Brain pericyte (primary cell): ENCODE results near the gene LMF2.
"Not testable (repeated sequence)": the region's sequence is repeated elsewhere in the genome, so short reads cannot be mapped to it uniquely, and the experiment has no call there.

ENCODE experiments used
- DNase-seq: peaks from one replicate; pipeline ENCODE4 v3.0.0-alpha.2; 2012; ENCODE audit warnings: low read depth, low spot score

The LMF2 gene

DNA sequence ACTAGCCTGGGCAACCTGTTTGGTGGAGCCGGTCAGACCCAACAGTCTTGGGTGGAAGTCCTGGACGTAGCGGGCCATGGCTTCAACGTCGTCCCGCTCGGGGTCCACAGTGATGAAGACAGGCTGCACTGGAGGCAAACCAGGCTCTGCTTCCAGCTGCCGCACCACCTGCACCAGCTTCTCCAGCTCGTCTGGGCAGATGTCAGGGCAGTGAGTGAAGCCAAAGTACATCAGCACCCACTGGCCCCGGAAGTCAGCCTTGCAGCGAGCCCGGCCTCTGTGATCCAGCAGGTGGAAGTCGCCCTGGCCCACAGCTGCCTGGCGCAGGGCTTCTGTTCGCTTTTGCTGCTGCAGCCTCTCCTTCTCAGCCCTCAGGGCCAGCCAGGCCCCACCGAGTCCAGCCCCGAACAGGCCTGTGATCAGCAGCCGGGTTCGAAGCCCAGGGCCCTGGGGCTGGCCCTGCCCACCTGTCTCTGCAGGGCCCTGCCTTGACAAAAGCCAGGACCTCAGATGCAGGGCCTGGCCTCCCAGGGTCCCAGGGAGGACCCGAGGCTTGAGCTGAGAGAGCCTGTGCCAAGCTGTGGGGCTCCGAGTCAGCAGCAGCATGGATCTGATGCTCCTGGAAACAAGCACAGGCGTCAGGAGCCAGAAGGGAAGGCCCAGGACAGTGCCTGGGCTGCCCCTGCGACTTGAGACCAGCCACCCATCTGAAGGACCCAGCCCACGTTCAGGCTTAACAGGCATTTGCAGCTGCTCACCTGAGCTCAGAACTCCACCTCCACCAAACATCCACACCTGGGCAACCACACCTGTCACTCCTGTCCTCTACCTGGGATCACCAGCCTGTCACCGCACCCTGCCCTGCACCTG, 16.5 kb upstream of the LMF2 start:
- DNase-seq: no peak

DNA sequence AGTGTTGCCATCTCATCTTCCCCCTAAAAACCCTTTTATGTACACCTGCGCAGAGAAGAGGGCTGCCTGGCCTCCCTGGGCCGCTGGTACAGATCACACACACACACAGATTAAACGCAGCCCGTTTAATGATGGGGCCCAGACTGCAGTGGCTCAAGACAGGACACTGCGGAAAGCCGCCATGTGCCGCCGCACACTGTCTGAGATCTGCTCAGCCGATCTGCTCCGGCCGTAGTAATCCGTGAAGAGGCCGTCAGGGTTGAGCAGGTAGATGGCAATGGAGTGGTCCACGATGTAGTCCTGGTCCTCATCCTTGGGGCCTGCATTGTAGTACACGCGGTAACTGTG, 15.9 kb upstream of the LMF2 start:
- no peak for DNase-seq

DNA sequence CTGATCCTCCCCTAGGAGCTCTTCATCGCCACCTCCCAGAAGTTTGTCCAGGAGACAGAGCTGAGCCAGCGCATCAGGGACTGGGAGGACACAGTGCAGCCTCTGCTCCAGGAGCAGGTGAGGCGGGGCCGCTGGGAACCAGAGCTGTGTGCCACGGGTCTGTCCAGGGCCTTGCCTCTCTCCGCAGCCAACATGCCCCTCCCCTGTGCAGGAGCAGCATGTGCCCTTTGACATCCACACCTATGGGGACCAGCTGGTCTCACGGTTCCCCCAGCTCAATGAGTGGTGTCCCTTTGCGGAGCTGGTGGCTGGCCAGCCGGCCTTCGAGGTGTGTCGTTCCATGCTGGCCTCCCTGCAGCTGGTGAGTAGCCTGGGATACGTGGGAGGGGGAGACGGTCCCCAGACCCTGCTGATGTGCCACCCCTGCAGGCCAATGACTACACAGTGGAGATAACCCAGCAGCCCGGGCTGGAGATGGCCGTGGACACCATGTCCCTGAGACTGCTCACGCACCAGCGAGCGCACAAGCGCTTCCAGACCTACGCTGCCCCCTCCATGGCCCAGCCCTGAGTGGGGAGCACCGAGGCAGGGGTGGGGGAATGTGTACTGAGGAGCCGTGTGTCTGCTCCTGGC, 15.4 kb upstream of the LMF2 start:
- DNase-seq: no peak

DNA sequence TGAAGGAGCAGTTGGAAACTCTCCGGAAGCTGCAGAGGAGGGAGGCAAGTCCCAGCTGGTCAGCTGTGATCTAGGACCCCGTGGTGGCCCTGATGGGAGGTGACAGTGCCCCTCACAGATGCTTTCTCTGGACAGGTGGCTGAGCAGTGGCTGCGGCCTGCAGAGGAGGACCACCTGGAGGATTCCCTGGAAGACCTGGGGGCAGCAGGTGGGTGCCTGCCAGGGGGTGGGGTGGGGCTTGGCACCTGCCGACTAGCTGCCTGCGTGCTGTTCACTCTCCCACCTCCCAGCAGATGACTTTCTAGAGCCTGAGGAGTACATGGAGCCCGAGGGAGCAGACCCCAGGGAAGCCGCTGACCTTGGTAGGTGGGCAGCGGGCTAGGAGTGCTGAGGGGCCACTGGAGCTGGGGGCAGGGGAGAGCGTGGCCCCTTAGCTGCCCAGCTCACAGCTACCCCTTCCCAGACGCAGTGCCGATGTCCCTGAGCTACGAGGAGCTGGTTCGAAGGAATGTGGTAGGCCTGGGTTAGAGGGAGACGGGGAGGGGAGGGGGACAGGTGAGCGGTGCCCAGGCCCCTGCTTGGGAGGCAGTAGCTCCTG, 14.8 kb upstream of the LMF2 start:
- DNase-seq: no peak

DNA sequence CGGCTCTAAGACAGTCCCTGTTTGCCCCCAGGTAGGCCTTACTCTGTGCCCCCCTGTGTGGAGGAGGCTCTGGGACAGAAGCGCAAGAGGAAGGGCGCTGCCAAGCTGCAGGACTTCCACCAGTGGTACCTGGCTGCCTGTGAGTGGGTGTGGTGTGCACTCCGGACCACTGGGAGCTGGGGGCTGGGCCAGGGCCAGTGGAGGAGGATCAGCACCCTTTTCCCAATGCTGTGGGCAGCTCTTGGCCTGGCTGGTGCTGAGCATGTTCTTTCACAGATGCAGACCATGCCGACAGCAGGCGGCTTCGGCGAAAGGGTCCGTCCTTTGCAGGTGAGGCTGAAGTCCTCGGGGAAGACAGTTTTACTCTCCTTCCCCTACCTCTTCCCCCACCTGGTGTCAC, 14.2 kb upstream of the LMF2 start:
- DNase-seq: no peak

DNA sequence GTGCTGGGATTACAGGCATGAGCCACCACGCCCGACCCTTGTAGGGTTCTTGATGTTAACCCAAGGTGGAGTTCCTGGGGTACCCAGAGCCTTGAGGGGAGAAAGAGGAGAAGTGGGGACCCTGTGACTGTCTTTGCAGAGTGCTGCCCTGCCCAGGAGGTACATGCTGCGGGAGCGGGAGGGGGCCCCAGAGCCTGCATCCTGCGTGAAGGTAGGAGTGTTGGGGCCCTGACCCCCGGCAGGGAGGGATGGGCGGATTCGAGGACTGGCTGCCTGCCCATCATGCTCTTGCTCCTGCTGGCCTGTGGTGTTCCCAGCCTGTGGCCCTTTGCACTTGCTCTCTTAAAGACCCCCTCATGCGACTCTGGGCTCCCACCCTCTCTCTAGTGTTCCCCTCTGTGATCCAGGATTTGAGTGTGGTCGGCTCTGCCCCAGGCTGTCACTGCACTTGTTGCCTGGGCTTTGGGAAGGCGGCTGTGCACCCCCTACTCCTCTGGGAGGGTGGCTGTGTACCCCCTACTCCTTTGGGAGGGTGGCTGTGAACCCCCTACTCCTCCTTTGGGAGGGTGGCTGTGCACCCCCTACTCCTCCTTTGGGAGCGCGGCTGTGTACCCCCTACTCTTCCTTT, 13.4 kb upstream of the LMF2 start:
- no peak for DNase-seq

DNA sequence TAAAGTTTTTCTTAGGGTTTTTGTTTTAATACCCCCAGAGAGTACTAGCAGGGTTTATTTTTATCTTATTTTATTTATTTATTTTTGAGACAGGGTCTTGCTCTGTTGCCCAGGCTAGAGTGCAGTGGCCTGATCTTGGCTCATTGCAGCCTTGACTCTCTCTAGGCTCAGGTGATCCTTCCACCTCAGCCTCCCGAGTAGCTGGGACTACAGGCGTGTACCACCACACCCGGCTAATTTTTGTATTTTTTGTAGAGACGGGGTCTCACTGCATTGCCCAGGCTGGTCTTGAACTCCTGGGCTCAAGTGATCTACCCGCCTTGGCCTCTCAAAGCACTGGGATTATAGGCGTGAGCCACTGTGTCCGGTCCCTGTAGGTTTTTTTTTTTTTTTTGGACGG, 12.7 kb upstream of the LMF2 start:
- not testable (repeated sequence) for DNase-seq

DNA sequence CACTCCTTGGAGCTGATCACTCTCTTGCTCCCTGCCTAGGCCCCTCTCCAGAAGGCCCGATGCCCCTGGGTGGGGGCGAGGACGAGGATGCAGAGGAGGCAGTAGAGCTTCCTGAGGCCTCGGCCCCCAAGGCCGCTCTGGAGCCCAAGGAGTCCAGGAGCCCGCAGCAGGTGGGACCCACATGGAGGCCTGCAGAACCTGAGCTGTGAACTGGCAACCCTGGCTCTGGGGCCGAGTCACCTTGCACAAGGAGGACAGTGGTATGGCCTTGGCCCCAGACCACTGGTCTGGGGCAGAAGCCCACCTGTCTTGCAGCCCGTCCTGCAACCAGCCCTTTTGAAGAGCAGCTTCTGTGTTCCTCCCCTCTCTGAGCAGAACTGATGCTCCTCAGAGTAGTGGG, 11.6 kb upstream of the LMF2 start:
- no peak for DNase-seq

DNA sequence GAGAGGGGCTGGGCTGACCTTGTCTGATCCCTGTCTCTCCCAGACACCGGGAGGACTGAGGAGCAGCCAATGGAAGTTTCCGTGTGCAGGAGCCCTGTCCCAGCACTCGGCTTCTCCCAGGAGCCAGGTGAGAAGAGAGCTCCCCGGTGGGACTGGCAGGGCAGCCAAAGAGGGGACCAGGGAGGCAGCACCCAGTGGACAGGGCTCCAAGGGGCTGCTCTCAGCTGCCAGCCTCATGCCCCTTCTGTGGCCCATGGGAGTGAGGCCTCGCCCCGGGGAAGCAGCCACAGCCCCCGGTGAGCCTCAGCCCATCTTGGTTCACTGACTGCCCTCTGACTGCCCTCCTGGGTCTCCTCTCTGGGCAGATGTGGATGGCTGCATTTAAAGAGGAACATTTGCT, 11.1 kb upstream of the LMF2 start:
- DNase-seq: no peak

DNA sequence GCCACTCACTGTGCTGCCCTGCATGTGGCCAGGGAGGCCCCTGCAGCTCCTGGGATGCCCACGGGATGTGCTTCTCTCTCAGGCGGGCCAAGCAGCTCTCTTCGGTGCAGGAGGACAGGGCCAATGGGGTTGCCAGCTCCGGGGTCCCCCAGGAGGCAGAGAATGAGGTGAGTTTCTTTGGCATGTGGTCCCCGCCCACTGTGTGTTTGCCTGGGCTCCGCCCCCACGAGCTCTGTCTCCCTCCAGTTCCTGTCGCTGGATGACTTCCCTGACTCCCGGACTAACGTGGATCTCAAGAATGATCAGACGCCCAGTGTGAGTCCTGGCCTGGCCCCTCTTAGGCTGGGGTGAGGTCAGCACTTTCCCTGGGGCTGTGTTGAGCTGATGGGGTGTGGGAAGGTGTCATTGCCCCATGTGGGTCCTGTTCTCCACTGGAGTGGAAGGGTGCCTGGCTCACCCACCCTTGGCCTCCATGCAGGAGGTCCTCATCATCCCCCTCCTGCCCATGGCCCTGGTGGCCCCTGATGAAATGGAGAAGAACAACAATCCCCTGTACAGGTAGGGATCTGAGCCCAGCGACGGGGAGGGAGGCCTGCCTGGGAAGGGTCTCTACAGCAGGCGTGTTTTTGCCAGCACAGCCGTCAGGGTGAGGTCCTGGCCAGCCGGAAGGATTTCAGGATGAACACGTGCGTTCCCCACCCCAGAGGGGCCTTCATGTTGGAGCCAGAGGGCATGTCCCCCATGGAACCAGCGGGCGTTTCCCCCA, 10.2 kb upstream of the LMF2 start:
- no peak for DNase-seq

DNA sequence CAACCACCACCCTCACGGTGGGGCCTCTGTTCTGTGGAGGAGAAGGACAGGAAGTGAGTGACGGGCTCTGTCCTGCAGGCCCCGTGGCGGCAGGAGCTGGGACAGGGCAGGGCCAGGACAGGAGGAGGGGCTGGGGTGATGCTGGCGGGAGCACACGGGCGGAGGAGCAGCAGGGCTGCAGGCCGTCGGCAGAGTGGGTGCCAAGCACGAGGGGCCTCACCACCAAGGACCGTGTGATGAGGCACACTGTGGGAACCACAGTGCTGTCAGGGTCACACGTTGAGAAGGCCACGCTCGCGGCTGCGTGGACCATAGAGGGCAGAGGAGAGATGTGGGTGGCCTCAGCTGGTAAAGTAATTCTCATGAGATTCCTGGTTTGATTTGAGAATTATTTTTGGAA, 9.4 kb upstream of the LMF2 start:
- no peak for DNase-seq

DNA sequence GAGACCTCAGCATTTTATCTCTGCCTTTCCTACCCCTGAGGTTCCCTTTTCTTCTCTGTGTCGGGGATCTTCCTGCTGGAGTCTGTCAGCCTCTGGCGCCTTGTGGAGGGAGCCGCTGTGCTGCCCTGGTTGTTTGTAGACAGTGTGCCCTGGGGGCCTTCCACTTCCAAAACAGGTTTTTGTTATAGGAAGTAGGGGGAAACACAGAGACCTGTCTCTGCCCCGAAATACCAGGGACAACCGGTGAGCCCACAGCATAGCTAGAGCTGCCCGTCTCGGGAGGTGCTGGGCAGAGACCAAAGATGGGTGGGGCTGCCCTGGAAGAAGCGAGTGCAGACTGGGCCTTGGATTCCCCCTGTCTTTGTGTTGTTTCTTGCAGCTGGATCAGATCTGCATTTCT, 8.6 kb upstream of the LMF2 start:
- DNase-seq: no peak

DNA sequence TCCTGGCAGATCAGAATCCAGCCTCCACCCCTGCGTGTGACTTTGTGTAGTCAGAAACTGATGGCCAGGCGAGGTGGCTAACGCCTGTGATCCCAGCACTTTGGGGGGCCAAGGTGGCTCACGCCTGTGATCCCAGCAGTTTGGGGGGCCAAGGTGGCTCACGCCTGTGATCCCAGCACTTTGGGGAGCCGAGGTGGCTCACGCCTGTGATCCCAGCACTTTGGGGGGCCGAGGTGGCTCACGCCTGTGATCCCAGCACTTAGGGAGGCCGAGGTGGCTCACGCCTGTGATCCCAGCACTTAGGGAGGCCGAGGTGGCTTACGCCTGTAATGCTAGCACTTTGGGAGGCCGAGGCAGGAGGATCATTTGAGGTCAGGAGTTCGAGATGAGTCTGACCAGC, 5.7 kb upstream of the LMF2 start:
- DNase-seq: no peak

DNA sequence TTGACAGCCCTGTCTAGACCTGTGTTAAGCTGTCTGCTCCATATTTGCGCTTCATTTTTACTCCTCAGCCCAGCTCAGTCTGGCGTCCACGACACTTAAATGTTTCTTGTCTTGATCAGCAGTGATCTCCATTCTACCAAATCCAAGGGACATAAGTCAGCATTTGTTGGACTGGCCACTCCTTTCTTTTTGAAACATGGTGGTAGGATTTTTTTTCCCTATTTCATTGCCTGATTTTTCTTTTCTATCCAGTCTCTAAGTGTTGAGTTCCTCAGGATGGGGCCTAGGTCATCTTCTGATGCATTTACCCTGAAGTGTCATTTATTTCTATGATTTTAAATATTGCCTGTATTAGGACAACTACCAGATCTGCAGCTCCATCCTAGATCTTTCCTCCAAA, 1.4 kb upstream of the LMF2 start:
- no peak for DNase-seq

DNA sequence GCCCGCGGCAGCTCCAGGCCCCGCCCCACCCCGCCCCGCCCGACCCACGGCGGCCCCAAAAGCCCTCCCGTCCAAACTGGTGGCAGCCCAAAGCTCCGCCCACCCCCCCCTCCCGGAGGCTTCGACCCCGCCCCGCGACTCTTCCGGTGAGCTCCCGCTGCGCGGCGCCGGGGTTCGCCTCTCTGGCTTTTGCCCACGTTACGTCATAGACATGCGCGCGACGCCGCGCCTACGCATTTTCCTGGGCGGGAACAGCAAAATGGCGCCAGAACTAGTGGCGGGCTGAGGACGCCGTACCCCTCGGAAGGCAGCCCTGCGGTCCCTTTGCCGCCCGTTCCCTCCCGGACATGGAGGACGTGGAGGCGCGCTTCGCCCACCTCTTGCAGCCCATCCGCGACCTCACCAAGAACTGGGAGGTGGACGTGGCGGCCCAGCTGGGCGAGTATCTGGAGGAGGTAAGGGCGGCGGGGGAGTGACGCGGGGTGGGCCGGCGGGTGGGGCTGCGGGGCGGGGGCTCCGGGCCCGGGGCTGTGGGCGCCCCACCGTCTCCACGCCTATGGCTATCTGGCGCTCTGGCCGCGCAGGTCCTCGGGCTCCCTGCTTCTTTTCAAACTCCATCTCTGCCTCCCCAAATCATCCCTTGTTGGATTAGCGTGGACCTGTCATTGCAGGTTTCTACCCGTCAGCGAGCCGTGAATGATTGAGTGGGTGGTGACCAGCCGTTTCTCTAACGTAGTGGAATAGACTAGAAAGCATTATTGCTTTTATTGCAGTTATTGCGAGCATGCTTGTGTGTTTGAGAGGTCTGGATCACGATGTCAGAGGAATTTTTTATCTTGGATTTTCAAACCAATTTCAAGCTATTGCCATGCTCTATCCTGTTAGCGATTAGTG, 736 bp upstream of the LMF2 start, which contains the start of gene NCAPH2:
NCAPH2 (plus strand) TSS at position 234 of the 894 bp plus-strand sequence; CDS start at position 348, 114 bp downstream.
- peak; percentile 85 for DNase-seq

DNA sequence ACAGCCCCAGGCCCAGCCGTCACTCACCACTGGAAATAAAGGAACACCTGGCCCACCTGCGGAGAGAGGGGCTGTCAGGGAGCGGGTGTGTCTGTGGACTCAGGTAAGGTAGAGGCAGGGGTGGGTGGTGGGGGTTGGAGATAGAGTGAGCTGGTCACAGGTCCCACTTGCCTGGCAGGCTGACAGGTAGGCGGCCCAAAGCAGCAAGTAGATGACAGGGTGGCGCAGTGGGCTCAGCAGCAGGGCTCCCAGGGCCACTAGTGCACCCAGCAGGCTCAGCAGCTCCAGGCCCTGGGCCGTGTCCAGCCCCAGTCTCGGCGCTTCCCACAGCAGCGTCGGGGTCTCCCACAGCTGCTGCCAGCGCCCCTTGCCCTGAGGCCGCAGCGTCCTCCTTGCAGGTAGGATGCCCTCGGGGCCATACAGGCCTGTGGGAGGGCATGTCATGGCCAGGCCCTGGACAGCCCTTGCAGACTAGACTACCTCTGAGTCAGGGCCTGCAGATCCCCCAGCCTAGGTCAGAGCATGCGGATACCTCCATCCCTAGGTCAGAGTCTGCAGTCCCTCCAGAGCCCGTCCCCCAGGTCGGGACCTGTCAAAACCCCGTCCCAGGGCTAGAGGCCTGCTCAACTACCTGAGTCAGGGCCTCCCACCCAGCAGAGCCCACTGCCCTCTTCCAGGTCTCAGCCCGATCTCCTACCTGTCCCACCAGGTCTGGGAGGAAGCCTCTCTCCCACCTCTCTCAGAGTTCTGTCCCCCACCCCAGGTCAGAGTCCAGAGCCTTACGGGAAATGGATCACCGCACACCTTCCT, 686 bp downstream of the LMF2 start:
- DNase-seq: no peak

DNA sequence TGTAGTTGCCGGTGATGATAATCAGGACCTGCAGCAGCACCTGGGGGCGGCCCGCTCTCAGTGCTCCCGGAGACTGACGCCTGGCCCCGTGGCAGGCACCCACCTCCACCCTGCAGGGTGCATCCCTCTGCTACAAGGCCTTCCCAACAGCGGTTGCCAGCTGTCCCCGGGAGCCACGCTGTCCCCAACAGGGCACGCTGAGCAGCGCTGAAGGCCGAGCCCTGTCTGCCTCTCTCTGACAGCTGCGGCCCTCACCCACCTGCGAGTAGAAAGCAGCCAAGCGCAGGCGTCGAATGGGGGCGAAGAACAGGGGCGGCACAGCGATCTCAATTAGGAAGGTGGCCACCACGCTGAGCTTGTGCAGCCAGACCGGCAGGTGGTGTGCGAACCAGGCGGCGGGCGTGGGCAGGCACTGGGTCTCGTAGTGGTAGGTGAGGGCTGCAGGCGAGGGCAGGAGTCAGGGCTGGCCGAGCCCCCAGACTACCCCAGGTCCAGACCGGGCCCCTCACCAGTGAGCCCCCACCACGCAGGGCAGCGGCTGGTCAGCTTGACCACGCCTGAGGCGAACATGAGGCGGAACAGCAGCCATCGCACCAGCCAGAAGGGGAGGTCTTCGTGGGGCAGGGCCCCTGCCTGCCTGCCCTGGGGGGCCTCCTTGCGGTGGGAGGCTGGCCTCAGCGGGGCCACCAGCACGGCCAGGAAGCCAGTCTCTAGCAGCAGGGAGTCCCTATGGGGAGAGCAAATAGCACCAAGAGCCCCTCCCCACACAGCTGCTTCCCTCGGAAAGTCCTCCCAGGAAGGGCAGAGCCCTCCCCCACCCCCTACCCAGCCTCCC, 1.5 kb downstream of the LMF2 start:
- no peak for DNase-seq

DNA sequence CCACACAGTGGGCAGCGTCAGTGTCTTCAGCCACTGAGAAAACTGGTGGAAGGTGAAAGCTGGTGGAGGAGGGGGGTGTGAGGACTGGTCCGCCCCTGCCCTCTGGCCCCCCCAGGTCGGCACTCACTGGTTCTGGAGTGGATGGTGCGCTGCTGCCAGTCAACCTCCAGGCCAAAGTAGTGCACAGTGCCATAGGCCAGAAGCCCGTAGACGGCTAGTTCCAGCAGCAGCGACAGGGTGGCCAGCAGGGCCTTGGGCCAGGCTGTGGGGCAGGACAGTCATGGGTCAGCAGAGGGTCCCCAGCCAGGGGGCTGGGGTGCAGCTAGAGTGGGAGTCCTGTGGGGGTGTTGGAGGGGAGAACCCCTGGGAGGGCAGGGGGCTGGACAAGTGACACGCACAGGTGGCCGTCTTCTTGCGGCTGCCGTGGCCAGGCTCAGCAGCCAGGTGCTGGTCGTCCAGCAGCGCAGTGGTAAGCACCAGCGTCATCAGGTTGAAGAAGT, 2.2 kb downstream of the LMF2 start:
- DNase-seq: no peak
